ENCODE data around the gene TSFM. TPM values are rescaled to one million over a fixed set of nuclear protein-coding genes. Genes with fewer than 3 reads are reported as not detected.

TSFM gene
- total RNA-seq, 1 experiment from 2014 or later = 31.3 TPM

DNA sequence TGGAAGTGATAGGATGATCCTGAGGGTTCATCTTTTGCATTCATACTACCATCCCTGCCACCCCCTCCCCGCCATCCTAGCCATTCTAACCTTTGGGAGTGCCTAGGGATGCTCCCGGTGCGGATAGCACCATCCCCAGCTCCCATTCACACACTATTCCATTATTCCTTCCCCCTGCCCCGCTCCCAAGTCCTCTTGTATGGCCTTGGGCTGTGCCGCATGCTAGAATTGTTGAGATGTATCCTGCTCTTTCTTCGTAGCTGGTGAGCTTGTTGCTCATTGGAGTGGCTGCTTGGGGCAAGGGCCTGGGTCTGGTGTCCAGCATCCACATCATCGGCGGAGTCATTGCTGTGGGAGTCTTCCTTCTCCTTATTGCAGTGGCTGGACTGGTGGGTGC lies 37.1 kb upstream of the TSFM start:
- no peak for DNase-seq (ENCODE audit: low read depth)

DNA sequence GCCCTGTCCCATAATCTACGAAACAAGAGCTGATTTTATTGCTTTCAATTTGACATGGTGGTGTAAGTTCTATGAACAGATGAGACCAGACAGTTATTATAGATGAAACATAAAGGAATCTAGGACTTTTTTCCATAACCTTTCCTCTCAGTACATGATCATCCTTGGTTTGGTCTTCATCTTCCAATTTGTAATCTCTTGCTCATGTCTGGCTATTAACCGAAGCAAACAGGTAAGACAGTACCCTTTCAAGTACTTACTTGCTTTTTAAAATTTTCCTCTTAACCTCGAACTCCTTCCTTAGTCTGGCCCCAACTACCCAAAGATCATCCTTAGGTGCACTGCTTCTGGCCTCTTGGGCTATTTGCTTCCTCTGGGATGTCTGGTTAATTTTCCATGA lies 36.6 kb upstream of the TSFM start:
- no peak for DNase-seq (ENCODE audit: low read depth)

DNA sequence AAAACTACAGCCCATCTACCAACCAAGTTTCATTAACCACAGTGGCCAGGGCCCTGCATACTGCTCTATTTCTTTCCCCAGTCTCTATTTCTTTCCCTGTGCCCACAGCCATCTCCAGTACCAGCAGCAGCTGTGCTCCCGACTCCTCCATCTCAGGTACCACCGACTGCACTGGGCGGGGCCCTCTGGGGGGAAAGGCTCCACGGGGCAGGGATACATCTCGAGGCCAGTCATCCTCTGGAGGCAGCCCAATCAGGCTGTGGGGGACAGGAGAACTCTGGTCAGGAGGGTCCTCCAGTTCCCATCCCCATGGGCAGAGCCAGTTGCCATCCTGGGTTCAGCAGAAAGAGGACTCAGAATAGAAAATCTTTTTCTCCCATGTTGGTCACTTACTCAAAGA lies 33.5 kb upstream of the TSFM start:
- DNase-seq (ENCODE audit: low read depth) = no peak

DNA sequence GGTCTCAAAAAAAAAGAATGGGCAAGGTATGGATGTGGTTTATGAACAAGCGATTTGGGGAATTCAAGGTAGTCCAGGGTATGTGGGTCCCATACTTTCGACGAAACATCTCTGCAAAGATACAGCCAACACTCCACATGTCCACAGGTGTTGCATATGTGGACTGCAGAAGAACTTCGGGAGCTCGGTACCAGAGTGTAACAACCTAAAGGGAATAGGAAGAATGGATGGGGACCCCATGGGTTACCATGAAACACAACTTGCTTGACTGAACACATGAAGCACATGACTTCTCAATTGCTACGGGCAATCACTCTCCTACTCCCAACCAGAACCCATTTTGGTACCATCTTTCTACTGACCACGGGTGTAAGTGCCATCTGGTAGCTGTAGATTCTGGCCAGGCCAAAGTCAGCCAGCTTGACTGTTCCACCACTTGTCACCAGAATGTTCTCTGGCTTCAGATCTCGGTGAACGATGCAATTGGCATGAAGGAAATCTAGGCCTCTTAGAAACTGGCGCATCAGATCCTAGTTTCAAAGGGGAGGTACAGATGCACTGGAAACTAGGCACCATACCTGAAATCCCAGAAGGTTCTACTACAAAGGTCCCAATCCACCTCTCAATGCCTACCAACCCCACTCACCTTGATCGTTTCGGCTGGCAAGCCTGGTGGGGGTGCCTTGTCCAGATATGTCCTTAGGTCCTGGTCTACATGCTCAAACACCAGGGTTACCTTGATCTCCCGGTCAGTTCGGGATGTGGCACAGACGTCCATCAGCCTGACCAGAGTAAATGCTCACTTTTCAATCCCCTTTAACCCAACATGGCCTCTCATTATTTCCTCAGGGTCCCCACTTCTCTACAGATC lies 31.8 kb upstream of the TSFM start:
- no peak for DNase-seq (ENCODE audit: low read depth)

DNA sequence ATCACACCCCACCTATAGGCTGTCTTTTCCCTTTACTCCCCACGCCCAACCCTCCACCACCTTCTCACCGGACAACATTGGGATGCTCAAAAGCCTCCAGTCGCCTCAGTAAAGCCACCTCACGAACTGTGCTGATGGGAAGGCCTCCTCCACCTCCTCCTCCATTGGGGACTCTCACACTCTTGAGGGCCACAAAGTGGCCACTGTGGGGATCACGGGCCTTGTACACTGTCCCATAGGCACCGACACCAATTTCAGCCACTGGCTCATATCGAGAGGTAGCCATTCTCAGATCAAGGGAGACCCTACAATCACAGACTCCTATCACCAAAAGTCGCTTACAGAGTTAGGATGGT lies 31.2 kb upstream of the TSFM start:
- peak; percentile 64 for DNase-seq (ENCODE audit: low read depth)

DNA sequence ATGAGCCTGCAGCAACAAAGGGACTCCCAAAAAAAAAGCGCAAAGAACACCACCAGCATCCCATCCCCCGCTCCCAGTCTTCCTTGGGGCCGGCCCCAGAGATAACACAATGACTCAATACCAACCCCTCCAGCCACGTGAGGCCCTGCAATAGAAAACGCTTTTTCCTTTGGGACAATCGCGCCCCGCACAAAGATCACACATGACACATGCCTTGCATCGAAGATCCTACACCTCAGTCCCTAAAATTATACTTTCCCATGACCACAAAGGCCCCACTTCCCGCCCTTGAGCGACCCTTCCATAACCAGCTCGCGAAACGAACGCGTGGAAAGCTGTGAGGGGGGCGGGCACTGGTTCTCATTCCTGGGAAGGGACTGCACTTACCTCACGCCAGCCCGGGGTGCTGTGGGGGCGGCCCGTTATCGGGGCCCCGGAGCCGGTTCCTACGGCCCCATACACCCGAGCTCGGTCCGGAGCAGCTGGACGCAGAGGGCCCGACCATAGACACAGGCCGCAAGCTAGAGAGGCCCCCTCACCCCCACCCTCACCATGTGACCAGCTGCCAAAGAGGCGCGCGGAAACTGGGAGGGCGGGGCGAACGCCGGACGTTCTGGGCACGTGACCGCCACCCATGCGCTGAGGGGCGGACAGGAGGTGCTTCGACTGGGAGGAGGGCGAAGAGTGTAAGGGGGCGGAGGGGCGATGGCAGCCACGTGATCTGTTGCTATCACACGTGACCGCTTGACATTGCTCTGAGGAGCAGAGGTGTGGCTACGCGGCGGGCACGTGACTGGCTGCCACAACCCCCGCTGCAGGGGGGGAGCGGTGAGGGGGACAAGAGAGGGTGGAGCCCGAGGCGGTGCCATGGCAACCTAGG lies 30.6 kb upstream of the TSFM start, which contains the start of gene CDK4:
Gene CDK4, minus strand, starts transcription at position 523 of the 880 bp plus-strand sequence. CDS start 593 bp downstream, outside the sequence.
- peak; percentile 100 for DNase-seq (ENCODE audit: low read depth)

DNA sequence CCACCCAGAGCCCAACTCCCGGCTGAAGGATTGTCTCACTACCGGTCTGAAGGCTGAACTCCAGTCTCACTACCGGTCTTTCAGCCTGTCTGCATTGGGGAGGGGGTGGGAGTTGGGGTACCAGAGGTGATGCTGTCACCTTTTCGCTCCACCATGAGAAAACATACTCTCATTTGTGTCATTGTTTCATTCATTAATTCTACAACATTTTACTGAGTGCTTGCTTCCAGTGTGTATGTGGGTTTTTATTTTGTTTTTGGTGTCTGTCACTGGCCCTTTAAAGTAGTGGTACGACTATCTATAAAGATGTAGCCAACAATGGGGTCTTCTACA lies 30.0 kb upstream of the TSFM start:
- DNase-seq (ENCODE audit: low read depth) = no peak

DNA sequence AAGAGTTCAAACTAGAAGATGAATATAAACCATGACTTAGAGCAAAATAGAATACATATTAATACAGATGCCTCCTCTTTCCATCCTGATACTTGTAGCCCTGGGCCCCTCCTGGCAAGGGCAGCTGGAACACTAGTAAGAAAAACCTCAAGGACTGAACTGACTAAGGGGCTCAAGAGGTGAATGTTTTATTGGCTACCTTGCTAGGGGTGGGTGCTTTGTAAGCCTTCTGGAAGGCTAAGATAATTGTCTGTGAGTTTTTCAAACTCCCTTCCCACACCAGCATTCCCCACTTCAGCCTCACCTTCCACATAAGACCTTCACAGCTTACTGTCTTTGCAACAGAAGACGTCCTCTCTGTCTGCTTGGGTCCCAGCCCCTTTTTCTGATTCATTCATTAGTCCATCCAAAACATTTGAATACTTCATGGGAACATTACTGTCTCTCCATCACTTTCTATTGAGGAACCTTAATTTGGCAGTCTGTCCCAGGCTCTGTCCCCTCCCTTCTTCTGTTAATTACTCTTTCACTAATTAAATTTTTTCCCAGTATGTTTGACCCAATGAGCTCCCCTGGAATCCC lies 28.7 kb upstream of the TSFM start:
- no peak for DNase-seq (ENCODE audit: low read depth)

DNA sequence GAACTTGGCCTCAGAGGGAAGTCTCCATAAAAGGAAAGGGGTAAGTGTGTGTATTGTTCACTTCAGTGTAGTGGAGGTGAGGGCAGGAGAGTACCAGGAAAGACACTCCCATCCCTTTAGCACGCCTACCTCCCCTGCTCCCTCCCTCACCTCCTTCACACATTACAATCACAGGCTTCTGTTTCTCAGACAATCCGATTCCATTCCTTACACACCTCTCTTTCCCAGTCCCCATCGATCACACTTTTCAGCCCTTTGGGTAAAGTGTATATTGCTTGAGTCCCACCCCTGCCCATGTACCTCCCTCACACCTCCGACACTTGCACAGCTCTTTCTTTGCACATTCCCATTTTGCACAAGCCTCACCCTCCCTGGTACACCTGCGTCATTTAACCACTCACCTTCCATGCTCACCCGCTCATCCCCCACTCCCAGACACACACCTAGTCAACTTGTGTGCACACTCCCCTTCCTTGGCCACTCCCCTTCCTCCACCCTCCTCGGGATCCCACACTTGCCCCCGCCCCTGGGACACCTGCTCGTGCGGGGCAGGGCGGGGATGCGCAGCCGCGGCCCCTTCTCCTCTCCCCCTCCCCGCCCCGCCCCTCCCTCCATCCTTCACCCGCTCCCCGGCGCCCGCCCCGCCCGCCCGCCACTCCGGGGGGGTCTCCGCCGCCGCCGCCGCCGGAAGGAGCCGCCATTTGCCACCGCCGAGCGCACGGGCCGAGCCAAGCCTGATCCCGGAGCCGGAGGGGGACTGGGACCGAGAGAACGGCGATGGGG lies 28.0 kb upstream of the TSFM start, which contains the start of gene MARCHF9:
Gene MARCHF9, plus strand, starts transcription at position 693 of the 783 bp plus-strand sequence. CDS start 426 bp downstream, outside the sequence.
- DNase-seq (ENCODE audit: low read depth) = no peak

DNA sequence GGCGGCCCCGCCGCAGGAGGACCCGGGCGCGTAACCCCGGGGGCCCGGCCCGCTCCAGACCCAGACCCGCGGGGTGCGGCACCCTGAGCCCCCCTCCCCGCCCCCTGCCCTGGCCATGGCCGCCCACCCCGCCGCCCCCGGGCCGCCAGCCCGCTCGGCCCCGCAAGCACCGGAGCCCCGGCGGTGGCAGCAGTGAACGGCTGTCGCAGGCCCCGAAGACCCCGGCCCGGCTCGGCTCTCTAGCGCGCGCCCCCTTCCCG lies 27.5 kb upstream of the TSFM start:
- DNase-seq (ENCODE audit: low read depth) = no peak

DNA sequence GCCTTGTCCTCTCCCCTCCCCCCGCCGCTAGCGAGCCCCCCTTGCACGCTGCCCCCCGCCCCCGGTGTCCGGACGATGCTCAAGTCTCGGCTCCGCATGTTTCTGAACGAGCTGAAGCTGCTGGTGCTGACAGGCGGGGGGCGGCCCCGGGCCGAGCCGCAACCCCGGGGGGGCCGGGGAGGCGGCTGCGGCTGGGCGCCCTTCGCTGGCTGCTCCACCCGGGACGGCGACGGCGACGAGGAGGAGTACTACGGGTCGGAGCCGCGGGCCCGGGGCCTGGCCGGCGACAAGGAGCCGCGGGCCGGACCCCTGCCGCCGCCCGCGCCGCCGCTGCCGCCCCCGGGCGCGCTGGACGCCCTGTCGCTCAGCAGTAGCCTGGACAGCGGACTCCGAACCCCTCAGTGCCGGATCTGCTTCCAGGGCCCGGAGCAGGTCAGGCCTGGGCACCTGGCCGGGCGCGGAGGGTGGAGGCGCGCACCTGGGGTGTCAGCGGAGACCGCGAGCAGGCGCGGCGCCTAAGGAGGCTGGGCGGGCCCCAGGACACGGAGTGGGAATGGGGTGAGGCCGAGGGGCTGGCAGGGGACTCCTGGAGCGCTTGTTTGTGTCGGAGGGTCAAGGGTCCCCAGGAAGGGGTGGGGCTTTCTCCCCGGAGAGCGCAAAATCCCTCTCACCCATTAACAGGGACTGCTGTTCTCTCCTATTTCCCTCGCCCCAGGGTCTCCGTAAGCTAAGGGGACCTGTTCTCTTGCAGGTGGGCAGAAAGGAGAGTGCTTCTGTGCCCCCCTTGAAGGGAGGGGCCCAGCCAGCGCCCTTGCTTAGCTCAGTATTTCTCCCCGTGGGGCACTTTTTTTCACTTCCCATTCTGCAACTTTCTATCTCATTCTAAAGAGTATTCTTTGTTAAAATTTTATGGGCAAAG lies 26.9 kb upstream of the TSFM start:
- no peak for DNase-seq (ENCODE audit: low read depth)

DNA sequence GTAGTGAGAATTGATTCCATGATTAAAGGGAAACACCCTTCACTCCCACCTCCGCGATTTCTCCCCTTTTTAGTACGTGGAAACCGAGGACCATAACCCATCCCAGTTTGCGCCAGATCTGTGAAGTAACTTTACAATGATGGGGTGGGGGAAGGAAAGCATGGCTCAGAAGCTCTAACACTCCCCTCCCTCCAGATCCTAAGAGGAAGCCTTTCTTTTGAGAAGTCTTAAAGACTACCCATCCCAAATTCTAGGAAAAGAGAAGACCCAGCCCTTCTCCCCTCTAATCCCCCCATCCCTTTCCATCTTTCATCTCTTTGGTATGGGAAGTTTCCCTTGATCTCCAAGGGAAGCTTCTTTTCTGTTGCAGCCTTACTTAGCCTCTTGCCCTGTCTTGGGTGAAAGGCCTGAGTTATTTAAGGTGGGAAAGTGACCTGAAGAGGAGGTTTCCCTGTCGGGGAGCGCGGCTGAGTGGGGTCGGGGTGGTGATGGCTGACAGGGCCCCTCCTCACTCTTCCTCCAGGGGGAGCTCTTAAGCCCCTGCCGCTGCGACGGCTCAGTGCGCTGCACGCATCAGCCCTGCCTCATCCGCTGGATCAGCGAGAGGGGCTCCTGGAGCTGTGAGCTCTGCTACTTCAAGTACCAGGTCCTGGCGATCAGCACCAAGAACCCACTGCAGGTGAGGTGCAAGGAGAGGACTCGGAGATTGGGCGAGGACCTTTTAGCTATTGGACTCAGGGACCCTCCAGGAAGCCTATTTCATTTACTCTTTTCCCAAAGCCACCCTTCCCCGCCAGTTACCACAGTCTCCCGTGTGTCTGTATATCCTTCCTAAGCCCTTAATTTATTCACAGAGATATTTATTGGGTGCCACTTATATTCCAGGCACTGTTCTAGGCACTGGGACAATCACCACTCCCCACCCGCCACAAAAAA lies 25.9 kb upstream of the TSFM start:
- no peak for DNase-seq (ENCODE audit: low read depth)

DNA sequence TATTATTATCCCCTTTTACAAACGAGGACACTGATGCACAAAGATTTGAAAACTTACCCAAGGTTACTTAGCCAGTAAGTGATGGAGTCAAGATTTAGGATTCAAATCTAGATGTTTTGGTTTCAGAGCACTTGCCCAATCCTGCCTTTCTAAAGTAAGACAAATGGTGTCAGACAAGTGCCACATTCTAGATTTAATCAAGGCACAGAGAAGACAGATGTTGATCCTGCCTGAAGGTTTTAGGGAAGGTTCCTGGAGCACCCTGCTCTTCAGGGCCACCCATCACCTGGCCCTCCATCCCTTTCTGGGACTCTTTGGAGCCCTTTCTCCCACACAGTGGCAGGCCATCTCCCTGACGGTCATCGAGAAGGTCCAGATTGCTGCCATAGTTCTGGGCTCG lies 24.8 kb upstream of the TSFM start:
- no peak for DNase-seq (ENCODE audit: low read depth)

DNA sequence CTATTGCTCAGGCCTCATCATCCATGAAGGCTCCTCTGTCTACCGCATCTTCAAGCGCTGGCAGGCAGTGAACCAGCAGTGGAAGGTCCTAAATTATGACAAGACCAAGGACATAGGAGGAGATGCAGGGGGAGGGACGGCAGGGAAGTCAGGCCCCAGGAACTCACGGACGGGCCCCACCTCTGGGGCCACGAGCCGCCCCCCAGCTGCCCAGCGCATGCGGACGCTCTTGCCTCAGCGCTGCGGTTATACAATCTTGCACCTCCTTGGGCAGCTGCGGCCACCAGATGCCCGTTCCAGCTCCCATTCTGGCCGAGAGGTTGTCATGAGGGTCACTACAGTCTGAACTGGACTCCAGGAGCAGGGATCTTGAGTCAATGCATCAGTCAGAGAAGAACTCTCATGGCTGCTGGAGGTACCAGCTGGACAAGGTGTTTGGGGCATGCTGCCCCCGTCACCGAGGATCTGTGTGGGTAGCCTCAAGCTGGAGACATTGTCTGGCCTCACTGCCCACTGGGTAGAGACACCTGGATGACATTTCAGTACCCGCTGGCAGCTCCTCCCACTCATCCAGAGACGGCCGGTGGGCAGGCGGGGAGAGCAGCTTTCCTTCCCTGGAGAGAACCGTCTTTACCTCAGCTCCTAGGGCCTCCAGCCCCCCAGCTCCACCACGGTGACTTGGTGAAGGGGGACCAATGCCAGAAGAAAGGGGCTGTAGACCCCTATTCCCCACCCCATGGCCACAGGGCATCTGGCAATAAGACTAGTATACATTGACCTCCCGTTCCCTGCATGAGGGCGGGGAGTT lies 23.8 kb upstream of the TSFM start:
- DNase-seq (ENCODE audit: low read depth) = no peak

DNA sequence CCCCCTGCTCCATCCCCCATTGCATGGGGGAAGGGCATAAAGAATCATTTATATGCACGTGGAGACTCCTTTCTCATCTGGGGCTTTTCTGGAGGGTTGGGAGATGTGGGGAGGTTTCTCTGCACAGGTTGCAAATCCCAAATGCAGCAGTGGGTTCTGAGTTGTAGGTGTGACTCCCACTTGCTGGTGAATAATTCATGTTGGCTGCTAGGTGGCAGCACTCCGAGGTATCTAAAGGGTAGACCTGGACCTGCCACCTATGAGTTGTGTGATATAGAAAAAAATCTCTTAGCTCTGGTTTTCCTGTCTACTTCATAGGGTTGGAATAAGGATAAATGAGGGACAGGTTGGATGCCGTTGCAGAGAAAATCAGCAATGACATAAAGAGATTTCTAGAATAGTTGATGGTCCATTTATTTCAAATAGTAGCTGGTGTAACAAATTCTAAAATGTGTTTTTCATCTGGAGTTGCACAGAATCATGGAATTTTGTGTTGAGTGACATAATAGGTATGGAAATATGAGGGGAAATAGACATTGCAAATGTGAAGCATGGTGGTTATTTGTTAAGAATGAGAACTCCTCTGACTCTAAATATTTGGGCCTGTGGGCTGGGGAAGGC lies 23.1 kb upstream of the TSFM start:
- no peak for DNase-seq (ENCODE audit: low read depth)

DNA sequence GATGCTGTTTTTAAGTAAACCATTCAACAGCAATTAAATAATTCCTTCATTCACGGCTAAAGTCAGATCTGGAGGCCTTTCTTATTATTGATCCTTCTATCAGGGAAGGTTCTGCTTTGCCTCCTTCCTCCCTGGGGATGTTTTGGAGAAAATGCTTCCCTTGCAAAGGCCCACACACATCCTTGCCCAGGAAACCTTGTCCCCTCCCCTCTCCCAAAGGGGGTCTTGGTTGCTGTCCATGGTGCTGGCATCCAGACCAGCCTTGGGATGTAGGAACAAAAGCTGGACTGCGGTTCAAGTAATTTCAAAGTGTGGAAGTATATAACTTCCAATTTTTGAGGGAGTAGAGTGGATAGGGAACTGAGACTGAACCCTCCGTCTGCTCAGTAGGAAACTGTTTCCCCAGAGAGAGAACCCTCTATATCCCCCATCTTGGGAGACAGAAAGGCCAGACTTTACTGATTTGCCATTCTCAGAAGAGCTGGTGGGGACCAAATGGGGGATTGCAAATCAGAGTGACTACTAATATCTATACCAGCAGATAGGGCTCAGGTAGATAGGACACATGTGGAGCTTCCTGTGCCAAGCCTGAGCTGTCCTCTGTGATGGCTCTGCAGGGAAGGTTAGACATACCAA lies 22.1 kb upstream of the TSFM start:
- DNase-seq (ENCODE audit: low read depth) = no peak

DNA sequence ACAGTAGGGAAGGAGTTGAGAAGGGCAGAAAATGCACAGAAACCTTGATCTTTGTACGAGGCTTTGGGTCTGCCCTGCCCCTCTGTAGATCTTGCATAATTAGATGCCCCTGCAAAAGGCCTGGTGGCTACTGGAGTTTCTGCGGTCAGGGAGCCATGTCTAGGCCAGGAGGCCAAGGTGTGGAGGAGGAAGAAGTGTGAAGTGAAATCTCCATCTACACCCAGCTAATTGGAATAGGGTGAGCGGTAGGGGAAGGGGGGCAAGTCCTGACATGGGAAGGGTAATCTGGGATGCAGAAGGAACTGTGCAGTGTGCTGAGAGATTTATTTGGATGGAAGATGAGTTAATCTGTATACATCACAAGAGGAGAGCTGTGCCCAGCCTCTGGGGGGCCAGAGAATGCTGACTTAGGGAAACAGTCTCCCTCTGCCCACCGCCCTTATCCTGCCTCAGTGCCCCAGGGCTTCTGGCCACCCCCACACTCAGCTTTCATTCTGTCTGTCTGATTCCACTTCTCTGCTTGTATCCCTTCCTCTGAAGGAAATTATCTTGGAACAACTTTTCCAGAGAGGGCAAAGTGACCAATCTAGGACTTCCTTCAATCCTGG lies 21.1 kb upstream of the TSFM start:
- DNase-seq (ENCODE audit: low read depth) = no peak

All from LHCN-M2 (cell line).